Tibial nerve (tissue), 3 donors: ENCODE measurements around the gene ST3GAL3.

Experiments used
- EP300 ChIP-seq, 2 donors: sonication (generic); formaldehyde crosslinking; IDR thresholded peaks; one replicate each; pipeline ENCODE4 v1.6.1; 2017; ENCODE audit warnings: antibody characterized with exemption in 2 of 2, mild to moderate bottlenecking in 1 of 2
- POLR2A ChIP-seq, 2 donors: fragments of 450-650 bp; IDR thresholded peaks; one replicate each; pipeline ENCODE4 v1.6.1; 2017; ENCODE audit warnings: antibody characterized with exemption in 2 of 2, mild to moderate bottlenecking in 2 of 2, moderate library complexity in 2 of 2

DNA sequence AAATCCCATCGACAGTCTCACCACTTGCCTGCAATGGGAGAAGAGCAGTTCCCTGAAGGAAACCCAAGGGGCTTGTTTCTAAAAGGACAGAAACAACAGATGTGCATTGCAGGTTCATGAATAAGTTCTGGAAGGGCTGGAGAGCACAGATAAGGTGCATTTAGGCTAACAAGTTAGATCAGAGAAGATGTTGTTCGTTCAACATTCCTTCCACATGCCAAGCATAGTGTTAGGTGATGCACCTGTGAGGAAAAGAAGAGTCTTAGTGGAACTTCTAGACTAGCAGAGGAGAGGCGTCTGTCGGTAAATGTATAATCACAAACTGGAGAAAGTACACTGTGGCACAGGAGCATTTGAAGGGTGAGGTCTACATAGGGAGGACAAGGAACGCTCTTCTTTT lies 98.0 kb downstream of the ST3GAL3 start:
- TF ChIP-seq EP300 (IDR thresholded peaks at IDR 0.05) (no peak), POLR2A (IDR thresholded peaks at IDR 0.05) (no peak)
